GM21526 (cell line): ENCODE data around the gene ZNF446.

Experiments
- ATAC-seq: cut with Tn5 transposase; IDR thresholded peaks from one replicate; pipeline ENCODE4 v1.9.1; 2021; ENCODE audit warnings: moderate library complexity; ENCODE audit not compliant: unreplicated experiment, low FRiP score

Gene ZNF446

GRCh38 chr19:58519355-58520256 lies 43.5 kb downstream of the ZNF446 start, which contains the start of gene ZBTB45:
ZBTB45 (minus strand) TSS chr19:58519810; CDS start chr19:58517673, 2,137 bp downstream.
- peak; percentile 76 for ATAC-seq

GRCh38 chr19:58520257-58520599 lies 44.1 kb downstream of the ZNF446 start:
- no peak for ATAC-seq

- no peak for ATAC-seq
These were observed 45.5 kb downstream of the ZNF446 start for GRCh38 chr19:58521651-58522050.

GRCh38 chr19:58522709-58523108 lies 46.6 kb downstream of the ZNF446 start:
- no peak for ATAC-seq

GRCh38 chr19:58529405-58529804 lies 53.3 kb downstream of the ZNF446 start:
- ATAC-seq = no peak
